LNCaP clone FGC (cell line): ENCODE results near the gene PCSK6.
"Not testable (repeated sequence)": the region's sequence is repeated elsewhere in the genome, so short reads cannot be mapped to it uniquely, and the experiment has no call there.

Source experiments
- DNase-seq: peaks from one replicate; pipeline ENCODE4 v3.0.0-alpha.2; 2011; ENCODE audit warnings: low read depth
- H3K4me3 ChIP-seq: 2 replicates; pipeline ENCODE4 v1.5.1; 2011; ENCODE audit warnings: mild to moderate bottlenecking, low read depth, low read length, control low read depth
- CTCF ChIP-seq: IDR thresholded peaks from 2 replicates; pipeline ENCODE4 v1.5.1; 2012; ENCODE audit warnings: mild to moderate bottlenecking; ENCODE audit not compliant: control insufficient read depth, insufficient read depth; ENCODE audit errors: extremely low read depth

PCSK6 gene

GRCh38 chr15:101348643-101349042 lies 140.9 kb downstream of the PCSK6 start:
- H3K4me3 ChIP-seq: no peak overlapping the region
- no peak for TF ChIP-seq CTCF
- no peak for DNase-seq

- DNase-seq: no peak
- TF ChIP-seq CTCF: no peak
- H3K4me3 ChIP-seq: no peak overlapping the region
These were observed 141.5 kb downstream of the PCSK6 start for GRCh38 chr15:101348015-101348414.

GRCh38 chr15:101347454-101347853 lies 142.1 kb downstream of the PCSK6 start:
- TF ChIP-seq CTCF: no peak
- H3K4me3 ChIP-seq: no peak overlapping the region
- no peak for DNase-seq

- no peak for DNase-seq
- no peak overlapping the region for H3K4me3 ChIP-seq
- no peak for TF ChIP-seq CTCF
These were observed 142.6 kb downstream of the PCSK6 start for GRCh38 chr15:101346928-101347327.

- no peak for DNase-seq
These were observed 147.5 kb downstream of the PCSK6 start for GRCh38 chr15:101342056-101342455.

GRCh38 chr15:101338502-101339057 lies 150.9 kb downstream of the PCSK6 start:
- DNase-seq: no peak
- TF ChIP-seq CTCF: no peak

More at GRCh38 chr15:101342056-101342455, 147.5 kb downstream of the PCSK6 start:
- H3K4me3 ChIP-seq: no peak overlapping the region
- TF ChIP-seq CTCF: no peak

GRCh38 chr15:101337976-101338375 lies 151.5 kb downstream of the PCSK6 start:
- DNase-seq: no peak
- H3K4me3 ChIP-seq: no peak overlapping the region
- no peak for TF ChIP-seq CTCF

More at GRCh38 chr15:101338502-101339057, 150.9 kb downstream of the PCSK6 start:
- H3K4me3 ChIP-seq: no peak overlapping the region

GRCh38 chr15:101333907-101334789 lies 155.4 kb downstream of the PCSK6 start:
- H3K4me3 ChIP-seq: peak overlapping the region; percentile 3; the same call in 1 of the 2 replicates
- not testable (repeated sequence) for DNase-seq
